Measurements from ENCODE around the gene PHC2.

- TF ChIP-seq, protein P1, sequence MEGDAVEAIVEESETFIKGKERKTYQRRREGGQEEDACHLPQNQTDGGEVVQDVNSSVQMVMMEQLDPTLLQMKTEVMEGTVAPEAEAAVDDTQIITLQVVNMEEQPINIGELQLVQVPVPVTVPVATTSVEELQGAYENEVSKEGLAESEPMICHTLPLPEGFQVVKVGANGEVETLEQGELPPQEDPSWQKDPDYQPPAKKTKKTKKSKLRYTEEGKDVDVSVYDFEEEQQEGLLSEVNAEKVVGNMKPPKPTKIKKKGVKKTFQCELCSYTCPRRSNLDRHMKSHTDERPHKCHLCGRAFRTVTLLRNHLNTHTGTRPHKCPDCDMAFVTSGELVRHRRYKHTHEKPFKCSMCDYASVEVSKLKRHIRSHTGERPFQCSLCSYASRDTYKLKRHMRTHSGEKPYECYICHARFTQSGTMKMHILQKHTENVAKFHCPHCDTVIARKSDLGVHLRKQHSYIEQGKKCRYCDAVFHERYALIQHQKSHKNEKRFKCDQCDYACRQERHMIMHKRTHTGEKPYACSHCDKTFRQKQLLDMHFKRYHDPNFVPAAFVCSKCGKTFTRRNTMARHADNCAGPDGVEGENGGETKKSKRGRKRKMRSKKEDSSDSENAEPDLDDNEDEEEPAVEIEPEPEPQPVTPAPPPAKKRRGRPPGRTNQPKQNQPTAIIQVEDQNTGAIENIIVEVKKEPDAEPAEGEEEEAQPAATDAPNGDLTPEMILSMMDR (conservative IDR thresholded peaks at IDR 0.05) = no peak
- TF ChIP-seq ZFX (IDR thresholded peaks at IDR 0.05) = no peak
Measured at GRCh38 chr1:33425900-33426299, 5.0 kb downstream of the PHC2 start.
